Cardiac septum (tissue), 1 donor: Measurements from ENCODE around the gene MAP1LC3A. TPM values are rescaled to one million over a fixed set of nuclear protein-coding genes. Genes with fewer than 3 reads are reported as not detected.

Experiments used
- DNase-seq: peaks from one replicate; pipeline ENCODE4 v3.0.0-alpha.2; 2020; ENCODE audit warnings: low spot score
- intact Hi-C: fragments of 100-400 bp; cut with DNase I; formaldehyde crosslinking; loops from one replicate; pipeline ENCODE4 v1.14.0; 2022
- total RNA-seq: library from RNA; stranded (reverse); fragmentation: NEBNext Ultra II Directional; extraction: Animal tissue kit (Norgen Biotek cat#: 25700); gene quantifications from one replicate; pipeline ENCODE4 v1.2.1, GENCODE V29; 2021
- donor health status: DM: no; HTN: no; CAD: no.

The MAP1LC3A gene
- total RNA-seq, 1 donor from 2014 or later: 61.0 TPM

GRCh38 chr20:34526466-34526865 lies 32.1 kb upstream of the MAP1LC3A start:
- DNase-seq: peak; percentile 22
- intact Hi-C loops: loop anchor here (5.0 kb wide), 2 partner anchors 51 to 214 kb away; no protein-coding TSS in a partner anchor

DNA sequence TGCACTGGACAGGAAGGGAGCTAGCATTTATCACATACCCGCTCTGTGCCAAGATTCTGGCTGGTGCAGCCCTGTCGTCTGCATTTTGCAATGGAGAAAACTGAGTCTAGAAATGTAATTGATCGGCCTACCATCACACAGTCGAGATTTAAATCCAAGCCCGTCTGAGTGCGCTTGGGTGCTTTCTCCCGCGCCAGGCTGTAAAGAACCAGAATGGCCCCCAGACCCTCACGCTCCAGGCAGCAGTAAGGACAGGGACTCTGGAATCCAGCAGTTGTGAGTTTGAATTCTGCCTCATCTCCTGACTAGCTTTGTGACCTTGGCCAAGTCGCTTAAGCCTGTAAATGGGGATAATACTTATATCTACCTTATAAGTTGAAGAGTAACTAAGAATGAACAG lies 31.5 kb upstream of the MAP1LC3A start:
- intact Hi-C loops: loop anchor here (5.0 kb wide), 2 partner anchors 50 to 215 kb away; no protein-coding TSS in a partner anchor
- DNase-seq: peak; percentile 27

DNA sequence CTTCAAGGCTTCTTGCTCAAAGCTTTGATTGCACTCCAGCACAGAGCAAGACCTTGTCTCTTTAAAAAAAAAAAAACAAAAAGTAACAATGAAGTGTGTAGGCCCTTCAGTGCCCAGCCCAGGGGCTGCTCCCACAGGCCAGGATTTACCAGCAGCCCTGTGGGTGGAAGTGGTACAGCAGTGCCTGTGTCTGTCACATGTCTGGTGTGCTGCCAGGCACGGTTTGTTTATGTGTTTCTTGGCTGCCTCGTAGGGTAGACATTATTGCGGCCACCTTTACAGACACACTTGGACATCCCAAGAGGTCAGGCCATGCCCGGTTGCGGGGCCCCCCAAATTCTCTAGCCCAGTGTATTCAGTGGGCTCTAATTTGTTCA lies 29.6 kb upstream of the MAP1LC3A start:
- intact Hi-C loops: loop anchor here (5.0 kb wide), 2 partner anchors 48 to 217 kb away; no protein-coding TSS in a partner anchor
- peak; percentile 78 for DNase-seq

DNA sequence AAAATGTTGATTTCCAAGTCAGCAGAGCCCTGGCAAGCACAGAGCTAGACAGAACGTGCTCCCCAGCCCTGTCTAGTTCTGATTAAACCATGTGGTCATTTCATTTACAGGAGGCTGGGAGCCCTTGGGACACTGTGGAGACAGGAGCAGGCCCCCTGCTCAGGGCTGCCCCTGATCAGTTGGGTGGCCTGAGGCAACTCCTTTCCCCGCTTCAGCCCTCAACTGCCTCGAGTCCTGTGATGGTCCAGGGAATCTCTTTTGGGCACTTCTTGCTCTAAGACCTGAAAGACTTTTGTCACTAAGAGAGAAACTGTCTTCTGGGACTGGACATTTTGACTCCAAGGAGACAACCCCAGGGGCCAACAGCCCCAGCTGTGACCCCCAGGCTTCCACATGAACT lies 28.8 kb upstream of the MAP1LC3A start:
- peak; percentile 27 for DNase-seq
- intact Hi-C loops: loop anchor here (5.0 kb wide), 2 partner anchors 48 to 217 kb away; no protein-coding TSS in a partner anchor

DNA sequence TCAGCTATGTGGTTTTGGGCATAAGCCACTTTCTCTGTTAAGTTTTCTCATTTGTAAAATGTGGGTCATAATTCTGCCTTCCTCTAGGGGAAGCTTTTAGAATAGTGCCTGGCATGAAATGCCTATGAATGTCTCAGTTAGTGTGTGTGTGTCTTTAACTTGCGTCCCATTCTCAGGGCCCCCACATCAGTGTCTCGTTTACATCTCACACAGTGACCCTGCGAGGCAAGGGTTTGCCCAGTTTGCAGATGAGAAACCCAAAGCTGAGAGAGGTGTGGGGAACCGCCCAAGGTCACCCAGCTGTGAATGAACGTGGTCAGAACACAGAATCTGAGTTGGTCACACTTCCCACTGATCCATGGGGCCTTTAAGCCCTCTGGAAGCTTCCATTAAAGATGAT lies 28.2 kb upstream of the MAP1LC3A start:
- peak; percentile 26 for DNase-seq
- intact Hi-C loops: no loop called here

GRCh38 chr20:34531608-34532265 lies 26.8 kb upstream of the MAP1LC3A start:
- DNase-seq: peak; percentile 33
- intact Hi-C loops: no loop called here

- peak; percentile 46 for DNase-seq
- intact Hi-C loops: no loop called here
Measured at GRCh38 chr20:34532320-34532719, 26.2 kb upstream of the MAP1LC3A start.

DNA sequence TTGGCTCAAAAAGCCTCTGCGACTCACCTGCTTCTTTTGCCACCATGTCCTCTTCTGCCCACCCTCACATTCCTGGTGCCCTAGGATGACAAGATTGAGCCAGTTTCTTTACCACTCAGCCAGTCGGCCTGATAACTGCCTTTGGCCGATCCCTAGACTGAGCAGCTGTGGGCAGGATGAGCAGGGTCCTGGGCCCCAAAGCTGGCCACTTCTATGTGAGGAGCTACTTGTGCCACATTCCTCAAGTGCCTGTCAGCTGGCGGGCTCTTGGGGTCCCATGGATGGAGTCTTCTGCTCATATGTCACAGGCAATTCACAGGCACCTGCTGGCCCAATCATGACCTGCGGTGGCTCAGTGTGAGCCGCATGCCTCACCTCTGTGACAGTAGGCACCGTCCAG lies 25.8 kb upstream of the MAP1LC3A start:
- DNase-seq: peak; percentile 53
- intact Hi-C loops: no loop called here

DNA sequence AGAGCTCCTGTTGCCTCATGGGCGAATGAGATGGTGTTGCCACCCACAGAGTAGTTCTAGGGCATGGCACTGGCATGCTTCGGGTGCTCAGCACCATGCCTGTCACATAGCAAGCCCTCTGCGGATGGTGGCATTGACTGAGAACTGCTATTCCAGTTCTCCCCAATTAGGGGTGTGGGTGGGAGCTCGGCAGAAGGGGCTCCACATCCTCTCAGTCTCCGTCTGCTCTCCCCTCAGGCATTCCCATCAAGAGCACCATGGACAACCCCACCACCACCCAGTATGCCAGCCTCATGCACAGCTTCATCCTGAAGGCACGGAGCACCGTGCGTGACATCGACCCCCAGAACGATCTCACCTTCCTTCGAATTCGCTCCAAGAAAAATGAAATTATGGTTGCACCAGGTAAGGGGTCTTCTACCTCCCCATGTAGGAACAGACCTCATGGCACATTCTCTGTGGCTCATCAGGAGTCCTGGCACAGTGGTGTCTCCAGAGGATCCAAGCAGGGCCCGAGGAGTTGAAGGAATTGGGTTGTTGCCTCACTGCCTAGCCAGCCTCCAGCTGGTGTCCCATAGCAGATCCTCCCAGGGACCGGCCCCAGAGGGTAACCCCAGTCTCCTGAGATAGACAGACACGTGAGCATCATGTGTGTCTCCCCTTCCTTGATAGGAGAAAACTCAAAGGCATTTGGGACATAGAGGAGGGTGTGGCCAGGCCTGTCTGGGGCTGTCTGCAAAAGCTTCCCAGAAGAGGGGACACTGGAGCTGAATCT lies 23.9 kb upstream of the MAP1LC3A start:
- intact Hi-C loops: loop anchor here (5.0 kb wide), 1 partner anchor 173 kb away; no protein-coding TSS in a partner anchor
- peak; percentile 36 for DNase-seq

GRCh38 chr20:34535301-34535840 lies 23.1 kb upstream of the MAP1LC3A start:
- no peak for DNase-seq
- intact Hi-C loops: loop anchor here (5.0 kb wide), 1 partner anchor 172 kb away; no protein-coding TSS in a partner anchor

- intact Hi-C loops: loop anchor here (5.0 kb wide), 1 partner anchor 171 kb away; no protein-coding TSS in a partner anchor
- DNase-seq: no peak
Measured at GRCh38 chr20:34535857-34536256, 22.7 kb upstream of the MAP1LC3A start.

- DNase-seq: no peak
- intact Hi-C loops: loop anchor here (5.0 kb wide), 1 partner anchor 170 kb away; no protein-coding TSS in a partner anchor
Measured at GRCh38 chr20:34536798-34537394, 21.6 kb upstream of the MAP1LC3A start.

DNA sequence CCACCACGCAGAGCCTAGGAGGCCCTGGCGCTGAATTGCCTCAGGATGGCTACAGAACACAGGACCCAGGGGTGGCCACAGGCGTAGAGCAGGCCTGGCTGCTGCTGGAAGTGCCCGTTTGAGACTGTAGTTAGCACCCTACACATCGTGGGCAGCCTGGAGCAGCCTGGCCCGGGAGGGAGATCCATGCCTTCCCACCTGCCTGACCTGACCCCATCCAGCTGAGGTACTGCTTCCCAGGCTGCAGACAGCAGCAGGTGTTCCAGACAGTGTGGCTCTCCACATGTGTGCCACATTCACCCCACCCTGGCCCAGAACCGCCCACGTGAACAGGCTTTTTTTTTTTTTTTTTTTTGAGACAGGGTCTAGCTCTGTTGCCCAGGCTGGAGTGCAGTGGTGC lies 20.9 kb upstream of the MAP1LC3A start:
- no peak for DNase-seq
- intact Hi-C loops: loop anchor here (5.0 kb wide), 1 partner anchor 170 kb away; no protein-coding TSS in a partner anchor

GRCh38 chr20:34538671-34539123 lies 19.8 kb upstream of the MAP1LC3A start:
- intact Hi-C loops: loop anchor here (5.0 kb wide), 1 partner anchor 169 kb away; no protein-coding TSS in a partner anchor
- no peak for DNase-seq

DNA sequence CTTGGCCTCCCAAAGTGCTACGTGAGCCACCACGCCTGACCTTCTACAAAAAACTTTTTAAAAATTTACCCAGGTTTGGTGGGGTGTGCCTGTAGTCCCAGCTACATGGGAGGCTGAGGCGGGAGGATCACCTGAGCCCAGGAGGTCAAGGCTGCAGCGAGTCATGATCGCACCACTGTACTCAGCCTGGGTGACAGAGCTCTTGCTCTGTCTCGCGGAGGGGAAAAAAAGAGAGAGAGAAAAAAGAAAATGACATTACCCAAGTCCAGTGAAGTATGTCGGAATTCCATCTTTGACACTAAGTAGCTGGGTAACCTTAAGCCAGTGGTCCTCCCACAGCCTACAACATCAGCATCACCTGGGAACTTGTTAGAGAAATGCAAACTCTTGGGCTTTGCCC lies 18.8 kb upstream of the MAP1LC3A start:
- intact Hi-C loops: loop anchor here (5.0 kb wide), 1 partner anchor 168 kb away; no protein-coding TSS in a partner anchor
- DNase-seq: no peak

- intact Hi-C loops: no loop called here
- DNase-seq: no peak
Measured at GRCh38 chr20:34540596-34541263, 17.8 kb upstream of the MAP1LC3A start.

DNA sequence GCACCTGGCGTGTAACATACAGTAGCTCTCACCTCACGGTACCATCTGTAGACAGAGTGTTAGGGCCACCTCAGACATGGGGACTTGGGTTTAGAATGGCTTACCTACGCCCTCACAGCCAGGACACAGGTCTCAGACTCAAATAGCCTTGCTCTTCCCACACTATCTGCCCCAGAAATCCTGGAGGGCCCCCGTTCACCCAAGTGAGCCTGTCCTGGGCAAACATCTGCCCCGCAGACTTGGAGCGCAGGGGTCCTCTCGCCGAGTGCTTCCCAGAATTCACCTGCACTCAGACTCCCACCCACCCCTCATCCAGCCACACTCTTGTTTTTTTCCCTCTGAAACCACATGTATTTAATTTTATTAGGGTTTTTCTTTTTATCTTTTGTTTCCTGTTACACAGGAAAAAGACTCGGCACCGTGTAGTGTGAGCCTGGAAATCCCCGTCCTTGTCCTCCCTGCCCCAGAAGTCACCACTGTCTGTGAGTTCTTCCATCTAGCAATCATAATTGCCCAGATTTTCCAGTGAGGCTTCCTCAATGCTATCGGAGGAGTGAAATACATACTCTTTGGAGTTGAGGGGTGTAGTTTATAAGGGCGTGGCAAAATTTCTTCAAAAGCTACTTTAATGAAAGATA lies 17.1 kb upstream of the MAP1LC3A start:
- DNase-seq: no peak
- intact Hi-C loops: no loop called here

DNA sequence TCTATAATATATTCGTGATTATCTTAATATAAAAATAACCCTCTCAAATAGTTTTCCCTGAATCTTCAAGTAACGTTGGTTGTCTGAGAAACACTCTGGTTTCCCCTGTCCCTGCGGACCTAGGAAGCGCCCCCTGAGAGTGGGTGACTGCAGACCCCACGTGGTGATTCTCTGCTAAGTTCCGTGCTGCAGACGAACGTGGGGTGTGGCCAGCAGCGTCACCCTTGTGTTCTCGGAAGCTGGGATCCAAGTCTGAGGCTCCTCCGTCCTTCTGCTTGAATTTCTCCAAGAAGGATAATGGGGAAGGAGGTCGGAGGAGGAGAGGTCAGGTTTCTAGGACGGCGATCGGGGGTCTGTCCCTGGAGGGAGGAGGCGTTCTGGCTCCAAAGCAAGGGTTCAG lies 16.6 kb upstream of the MAP1LC3A start:
- DNase-seq: no peak
- intact Hi-C loops: no loop called here

DNA sequence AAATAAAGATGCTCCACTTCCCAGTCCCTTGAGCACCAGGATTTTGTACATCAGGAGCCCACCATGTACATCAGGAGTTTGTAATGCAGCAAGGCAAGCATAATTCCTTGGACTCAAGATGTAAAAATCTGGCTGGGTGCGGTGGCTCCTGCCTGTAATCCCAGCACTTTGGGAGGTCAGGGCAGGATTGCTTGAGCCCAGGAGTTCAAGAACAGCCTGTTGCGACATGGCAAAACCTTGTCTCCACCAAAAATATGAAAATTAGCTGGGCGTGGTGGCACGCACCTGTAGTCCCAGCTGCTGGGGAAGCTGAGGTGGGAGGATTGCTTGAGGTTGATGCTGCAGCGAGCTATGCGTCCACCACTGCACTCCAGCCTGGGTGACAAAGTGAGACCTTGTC lies 16.1 kb upstream of the MAP1LC3A start:
- DNase-seq: no peak
- intact Hi-C loops: no loop called here
